K562 treated with DMSO at 1 percent for 12 hours (cell line): ENCODE results near the gene C2CD5. TPM values are rescaled to one million over a fixed set of nuclear protein-coding genes. Genes with fewer than 3 reads are reported as not detected.

Experiments
- total RNA-seq: library from RNA; unstranded; fragments of 300-600 nt; gene quantifications from 2 replicates; pipeline ENCODE4 v1.2.3, GENCODE V29; 2022; ENCODE audit not compliant: insufficient read depth

The C2CD5 gene, protein sequence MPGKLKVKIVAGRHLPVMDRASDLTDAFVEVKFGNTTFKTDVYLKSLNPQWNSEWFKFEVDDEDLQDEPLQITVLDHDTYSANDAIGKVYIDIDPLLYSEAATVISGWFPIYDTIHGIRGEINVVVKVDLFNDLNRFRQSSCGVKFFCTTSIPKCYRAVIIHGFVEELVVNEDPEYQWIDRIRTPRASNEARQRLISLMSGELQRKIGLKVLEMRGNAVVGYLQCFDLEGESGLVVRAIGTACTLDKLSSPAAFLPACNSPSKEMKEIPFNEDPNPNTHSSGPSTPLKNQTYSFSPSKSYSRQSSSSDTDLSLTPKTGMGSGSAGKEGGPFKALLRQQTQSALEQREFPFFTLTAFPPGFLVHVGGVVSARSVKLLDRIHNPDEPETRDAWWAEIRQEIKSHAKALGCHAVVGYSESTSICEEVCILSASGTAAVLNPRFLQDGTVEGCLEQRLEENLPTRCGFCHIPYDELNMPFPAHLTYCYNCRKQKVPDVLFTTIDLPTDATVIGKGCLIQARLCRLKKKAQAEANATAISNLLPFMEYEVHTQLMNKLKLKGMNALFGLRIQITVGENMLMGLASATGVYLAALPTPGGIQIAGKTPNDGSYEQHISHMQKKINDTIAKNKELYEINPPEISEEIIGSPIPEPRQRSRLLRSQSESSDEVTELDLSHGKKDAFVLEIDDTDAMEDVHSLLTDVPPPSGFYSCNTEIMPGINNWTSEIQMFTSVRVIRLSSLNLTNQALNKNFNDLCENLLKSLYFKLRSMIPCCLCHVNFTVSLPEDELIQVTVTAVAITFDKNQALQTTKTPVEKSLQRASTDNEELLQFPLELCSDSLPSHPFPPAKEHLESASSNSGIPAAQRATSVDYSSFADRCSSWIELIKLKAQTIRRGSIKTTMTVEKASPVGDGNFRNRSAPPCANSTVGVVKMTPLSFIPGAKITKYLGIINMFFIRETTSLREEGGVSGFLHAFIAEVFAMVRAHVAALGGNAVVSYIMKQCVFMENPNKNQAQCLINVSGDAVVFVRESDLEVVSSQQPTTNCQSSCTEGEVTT
- 4.9 and 15.0 TPM in 2 replicates for total RNA-seq

DNA sequence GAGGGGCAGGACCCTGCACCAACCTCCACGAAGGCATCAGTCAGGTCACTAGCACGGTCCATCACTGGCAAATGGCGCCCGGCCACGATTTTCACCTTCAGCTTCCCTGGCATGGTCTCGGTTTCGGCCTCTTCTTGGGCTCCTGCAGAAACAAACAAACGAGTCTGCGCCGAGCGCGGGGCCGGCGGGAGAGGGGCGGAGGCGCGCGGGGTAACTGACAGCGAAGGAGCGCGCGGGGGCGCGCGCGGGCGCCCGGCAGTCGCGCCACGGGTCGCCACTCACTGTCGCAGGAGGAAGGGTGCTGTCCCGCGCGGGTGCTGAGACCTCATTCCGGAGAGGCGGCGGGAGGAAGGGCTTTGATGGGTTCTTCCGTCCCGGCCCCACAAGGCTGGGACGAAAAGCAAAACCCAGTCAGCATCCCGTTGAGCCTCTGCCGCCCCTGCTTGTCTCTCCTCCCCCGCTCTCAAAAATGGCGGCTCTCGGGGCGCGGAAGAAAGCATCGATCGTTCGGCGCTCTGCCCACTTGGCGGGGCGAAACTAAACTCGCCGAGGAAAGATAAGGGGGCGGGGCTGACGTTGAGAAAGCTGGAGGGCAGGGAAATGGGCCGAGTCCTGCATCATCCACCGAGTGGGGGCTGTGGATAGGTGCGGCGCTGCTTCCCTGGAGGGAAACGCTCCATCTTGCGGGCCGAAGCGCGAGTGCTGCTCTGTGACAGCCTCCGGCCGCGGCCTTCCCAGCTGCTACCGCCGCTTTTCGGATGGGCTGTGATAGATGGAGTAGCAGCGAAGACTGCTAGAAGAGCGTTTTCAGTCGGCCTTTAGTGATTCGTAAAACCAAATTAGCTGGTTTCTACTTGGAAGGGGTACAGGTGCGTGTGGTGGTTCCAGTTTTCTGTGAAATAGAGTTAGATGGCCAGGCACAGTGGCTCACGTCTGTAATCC is at the start of gene C2CD5:
Gene C2CD5, minus strand, starts transcription at position 505 of the 942 bp plus-strand sequence. Its CDS starts 392 bp downstream, at position 113.

Other genes with a start within 250 kb of the C2CD5 start
- gene ST8SIA1, start 209.8 kb downstream of the C2CD5 start, total RNA-seq, result not detected in 2 replicates
- gene ETNK1, start 80.6 kb upstream of the C2CD5 start, total RNA-seq, result 9.1 and 29.6 TPM in 2 replicates